H1 (cell line): ENCODE measurements around the gene IQCH. TPM values are rescaled to one million over a fixed set of nuclear protein-coding genes. Genes with fewer than 3 reads are reported as not detected.

Source experiments
- CTCF ChIA-PET: fragments of 300-600 bp; sonication (Branson Sonifier 250); formaldehyde crosslinking; loops from one replicate; lab custom pipeline; 2021; ENCODE audit not compliant: partially characterized antibody; lab: Charles Lee
- POLR2A ChIA-PET: fragments of 300-600 bp; sonication (Branson Sonifier 250); formaldehyde crosslinking; loops from one replicate; lab custom pipeline; 2021; ENCODE audit warnings: inconsistent platforms; ENCODE audit not compliant: partially characterized antibody; lab: Charles Lee
- DNase-seq, 2 experiments: peaks; one replicate each; pipeline versions ENCODE4 v3.0.0 to v3.0.0-alpha.2; 2010 to 2022; ENCODE audit warnings: low spot score in 2 of 2, low read depth in 1 of 2, mixed read lengths in 1 of 2
- FAIRE-seq: peaks from 2 replicates; lab custom pipeline; 2011; peaks lifted over from hg19 to GRCh38; lab: Jason Lieb, UNC
- H2AFZ ChIP-seq: 2 replicates; pipeline ENCODE4 v1.8.1; 2012; ENCODE audit warnings: low read length, inconsistent platforms
- H2AK5ac ChIP-seq: 2 replicates; pipeline ENCODE4 v1.6.1; 2013; ENCODE audit warnings: low read depth, low read length
- H2BK120ac ChIP-seq: replicated peaks from 2 replicates; pipeline ENCODE3; 2013; ENCODE audit warnings: low read depth, low read length, inconsistent platforms
- H2BK12ac ChIP-seq: 2 replicates; pipeline ENCODE4 v1.6.1; 2013; ENCODE audit warnings: low read depth, low read length
- H2BK15ac ChIP-seq: 2 replicates; pipeline ENCODE4 v1.6.1; 2013; ENCODE audit warnings: low read length
- H2BK20ac ChIP-seq: 2 replicates; pipeline ENCODE4 v1.6.1; 2013; ENCODE audit warnings: low read length
- H2BK5ac ChIP-seq: 2 replicates; pipeline ENCODE4 v1.6.1; 2013; ENCODE audit warnings: low read depth, low read length
- H3K14ac ChIP-seq: 2 replicates; pipeline ENCODE4 v1.6.1; 2013; ENCODE audit warnings: inconsistent platforms; ENCODE audit not compliant: insufficient read length
- H3K18ac ChIP-seq: 2 replicates; pipeline ENCODE4 v1.6.1; 2013; ENCODE audit warnings: low read length; ENCODE audit errors: extremely low read depth
- H3K23ac ChIP-seq: 2 replicates; pipeline ENCODE4 v1.6.1; 2013; ENCODE audit warnings: inconsistent platforms; ENCODE audit not compliant: insufficient read length
- H3K23me2 ChIP-seq: 2 replicates; pipeline ENCODE4 v1.6.1; 2013; ENCODE audit warnings: low read depth, low read length
- H3K27ac ChIP-seq: 2 replicates; pipeline ENCODE4 v1.6.1; 2011; ENCODE audit warnings: low read depth, low read length, inconsistent platforms
- H3K27me3 ChIP-seq, 4 experiments: replicated peaks in 1 of 4; 1 replicate in 1 of 4; 2 replicates in 3 of 4; pipeline versions ENCODE4 v1.6.1 to v1.8.1; 2011 to 2013; ENCODE audit warnings: low read length in 3 of 4, mild to moderate bottlenecking in 3 of 4, inconsistent platforms in 2 of 4, mixed read lengths in 2 of 4, moderate library complexity in 1 of 4; ENCODE audit not compliant: control insufficient read depth in 3 of 4, insufficient read depth in 3 of 4; ENCODE audit errors: extremely low read depth in 1 of 4
- H3K36me3 ChIP-seq, 4 experiments: 2 replicates each; pipeline versions ENCODE4 v1.6.1 to v1.8.1; 2011 to 2013; ENCODE audit warnings: mild to moderate bottlenecking in 4 of 4, low read length in 3 of 4, moderate library complexity in 2 of 4, control low read depth in 1 of 4, inconsistent platforms in 1 of 4; ENCODE audit not compliant: insufficient read depth in 4 of 4, control insufficient read depth in 2 of 4
- H3K4ac ChIP-seq: replicated peaks from 2 replicates; pipeline ENCODE3; 2013; ENCODE audit warnings: low read length, low read depth, mixed read lengths, inconsistent platforms; ENCODE audit not compliant: insufficient read length
- H3K4me1 ChIP-seq, 4 experiments: replicated peaks in 1 of 4; 1 replicate in 1 of 4; 2 replicates in 3 of 4; pipeline versions ENCODE4 v1.6.1 to v1.8.1; 2011 to 2013; ENCODE audit warnings: low read length in 3 of 4, inconsistent platforms in 2 of 4, mixed read lengths in 1 of 4; ENCODE audit not compliant: insufficient read depth in 4 of 4, control insufficient read depth in 3 of 4
- H3K4me2 ChIP-seq, 2 experiments: 2 replicates each; pipeline versions ENCODE4 v1.6.1 to v1.8.1; 2011 to 2013; ENCODE audit warnings: low read depth in 2 of 2, low read length in 2 of 2, control low read depth in 1 of 2, inconsistent platforms in 1 of 2, mild to moderate bottlenecking in 1 of 2; ENCODE audit not compliant: insufficient read depth in 1 of 2
- H3K4me3 ChIP-seq, 4 experiments: fragments of 200-600, 300-600 bp in 1 of 4; sonication (generic), shearing (Covaris generic), sonication (Bioruptor Twin) in 1 of 4; 2 replicates each; pipeline versions ENCODE4 v1.5.1 to v1.8.1; 2011 to 2016; ENCODE audit warnings: low read length in 4 of 4, low read depth in 3 of 4, control low read depth in 2 of 4, inconsistent platforms in 2 of 4, mild to moderate bottlenecking in 2 of 4, mixed read lengths in 1 of 4, moderate library complexity in 1 of 4; ENCODE audit not compliant: insufficient read depth in 2 of 4; ENCODE audit errors: extremely low read depth in 1 of 4
- H3K56ac ChIP-seq: replicated peaks from 2 replicates; pipeline ENCODE3; 2013; ENCODE audit warnings: low read depth, mild to moderate bottlenecking, mixed read lengths, low read length, inconsistent platforms; ENCODE audit not compliant: insufficient read length
- H3K79me1 ChIP-seq: 2 replicates; pipeline ENCODE4 v1.6.1; 2013; ENCODE audit warnings: low read depth, low read length, control low read depth
- H3K79me2 ChIP-seq, 2 experiments: 2 replicates each; pipeline versions ENCODE4 v1.6.1 to v1.8.1; 2012 to 2013; ENCODE audit warnings: low read length in 2 of 2, mild to moderate bottlenecking in 2 of 2, inconsistent platforms in 1 of 2; ENCODE audit not compliant: insufficient read depth in 2 of 2, control insufficient read depth in 1 of 2
- H3K9ac ChIP-seq, 4 experiments: replicated peaks in 1 of 4; 1 replicate in 1 of 4; 2 replicates in 3 of 4; pipeline versions ENCODE4 v1.6.1 to v1.8.1; 2011 to 2013; ENCODE audit warnings: low read depth in 3 of 4, low read length in 3 of 4, control low read depth in 2 of 4, mild to moderate bottlenecking in 2 of 4, moderate library complexity in 2 of 4, inconsistent platforms in 1 of 4; ENCODE audit errors: extremely low read depth in 1 of 4
- H3K9me3 ChIP-seq, 2 experiments: 2 replicates each; pipeline versions ENCODE4 v1.6.1 to v1.8.1; 2012 to 2013; ENCODE audit warnings: mild to moderate bottlenecking in 2 of 2, moderate library complexity in 2 of 2, control low read depth in 1 of 2, inconsistent platforms in 1 of 2, low read depth in 1 of 2, low read length in 1 of 2, mixed read lengths in 1 of 2; ENCODE audit not compliant: insufficient read depth in 2 of 2
- H4K20me1 ChIP-seq, 2 experiments: replicated peaks in 1 of 2; 2 replicates each; pipeline versions ENCODE3 to v1.8.1; 2011 to 2013; ENCODE audit warnings: inconsistent platforms in 2 of 2, low read length in 2 of 2, mild to moderate bottlenecking in 1 of 2; ENCODE audit not compliant: insufficient read depth in 2 of 2, control insufficient read depth in 1 of 2
- H4K5ac ChIP-seq: 2 replicates; pipeline ENCODE4 v1.6.1; 2013; ENCODE audit warnings: low read length, low read depth, mixed read lengths, inconsistent platforms; ENCODE audit not compliant: insufficient read length
- H4K8ac ChIP-seq: 2 replicates; pipeline ENCODE4 v1.8.0; 2013; ENCODE audit warnings: mild to moderate bottlenecking, moderate library complexity, low read length, inconsistent platforms; ENCODE audit not compliant: insufficient read depth; ENCODE audit errors: extremely low read depth
- H4K91ac ChIP-seq: replicated peaks from 2 replicates; pipeline ENCODE3; 2013; ENCODE audit warnings: low read length, mixed read lengths, inconsistent platforms; ENCODE audit not compliant: insufficient read length
- ASH2L ChIP-seq: fragments of 200-600, 300-600 bp; sonication (generic); IDR thresholded peaks from one replicate; pipeline ENCODE4 v1.7.1; 2017; ENCODE audit warnings: low read length
- GTF2F1 ChIP-seq: IDR thresholded peaks from 2 replicates; pipeline ENCODE4 v1.6.1; 2012; ENCODE audit warnings: low read depth, low read length, improper control_type of control experiment, borderline replicate concordance
- RNF2 ChIP-seq: fragments of 200-900, 300-1000 bp; sonication (generic); IDR thresholded peaks from 2 replicates; pipeline ENCODE4 v1.7.1; 2016; ENCODE audit warnings: borderline replicate concordance, low read depth, mild to moderate bottlenecking, antibody characterized with exemption, low read length; ENCODE audit not compliant: poor library complexity, severe bottlenecking; ENCODE audit errors: missing control alignments
- YY1 ChIP-seq: IDR thresholded peaks from 2 replicates; pipeline ENCODE4 v1.6.1; 2011; ENCODE audit warnings: low read depth, mild to moderate bottlenecking, low read length
- whole genome bisulfite sequencing, 2 experiments: shearing (Covaris generic) in 1 of 2; methylation state at CpG; one replicate each; pipeline versions ENCODE4 v1.1.6 to v1.1.7; 2013 to 2015; ENCODE audit warnings: low lambda C conversion rate in 2 of 2, mixed read lengths in 2 of 2, inconsistent platforms in 1 of 2, low coverage in 1 of 2, missing lambda C conversion rate in 1 of 2; ENCODE audit not compliant: insufficient replicate concordance in 2 of 2, insufficient coverage in 1 of 2, insufficient read length in 1 of 2; ENCODE audit errors: extremely low coverage in 1 of 2, missing lambda C conversion rate in 1 of 2; 5-methylcytosine and 5-hydroxymethylcytosine counted together
- polyA plus RNA-seq, 7 experiments: library from polyadenylated mRNA; depleted of rRNA in 3 of 7; stranded (reverse) in 5 of 7; unstranded in 2 of 7; fragments of >200 nt in 5 of 7; fragments of 200-250 nt in 2 of 7; gene quantifications; 1 replicate in 5 of 7; 2 replicates in 1 of 7; 4 replicates in 1 of 7; pipeline versions ENCODE4 v1.2.1 to v1.2.3, GENCODE V29; 2011 to 2013; ENCODE audit warnings: missing spikeins in 2 of 7, mixed read lengths in 2 of 7
- total RNA-seq: library from RNA; stranded (reverse); fragmentation: NEBNext Ultra II Directional; extraction: Animal tissue kit (Norgen Biotek cat#: 25700); gene quantifications from 2 replicates; pipeline ENCODE4 v1.2.1, GENCODE V29; 2021

IQCH gene
- total and polyA plus RNA-seq, 2 of the 8 experiments (the other 6 are each of a cell fraction or from before 2014, with no cell fraction given): 0.60 to 1.9 TPM

DNA sequence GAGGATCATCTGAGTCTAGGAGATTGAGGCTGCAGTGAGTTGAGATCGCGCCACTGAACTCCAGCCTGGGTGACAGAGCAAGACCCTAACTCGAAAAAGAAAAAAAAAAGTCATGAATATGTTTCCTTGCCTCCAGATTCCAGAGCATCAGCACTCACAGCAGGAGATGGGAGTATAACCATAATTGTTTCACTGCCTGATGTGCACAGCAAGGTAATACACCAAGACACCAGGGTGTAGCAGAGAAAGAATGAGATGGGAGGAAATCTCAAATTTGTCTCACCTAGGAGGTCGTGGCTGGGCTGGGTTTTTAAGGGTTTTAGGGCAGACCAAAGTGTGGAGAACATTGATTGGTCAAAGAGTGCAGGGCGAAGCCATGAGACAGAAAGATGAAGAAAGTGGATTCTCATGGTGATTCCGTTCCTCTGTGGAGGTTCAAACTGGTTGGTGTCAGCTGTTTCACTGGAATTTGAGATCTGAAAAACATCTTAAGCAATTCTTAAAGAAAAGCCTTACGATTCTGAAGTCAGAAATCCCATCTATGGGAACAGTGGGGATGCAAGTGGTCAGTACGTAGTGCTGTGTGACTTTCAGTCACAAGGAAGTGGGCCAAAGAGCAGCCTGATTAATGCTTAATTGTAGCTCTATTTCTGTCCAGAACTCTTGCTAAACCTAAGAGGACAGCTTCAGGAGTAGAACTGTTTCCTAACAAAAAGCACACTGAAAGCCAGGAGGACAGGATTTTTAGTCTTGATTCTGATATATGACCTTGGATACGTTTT is 258.5 kb downstream of the IQCH start:
- Histone ChIP-seq H3K23ac (no peak overlapping the region), H2BK12ac (no peak overlapping the region), H3K79me1 (no peaks in the 10 kb centered on the region), H2BK120ac (no peak overlapping the region), H3K4me2 (no peak overlapping the region), H3K36me3 (no peaks in the 10 kb centered on the region), H2BK5ac (no peak overlapping the region), H3K79me2 (no peaks in the 10 kb centered on the region), H3K9me3 (no peaks in the 10 kb centered on the region), H3K18ac (no peak overlapping the region), H2AK5ac (no peak overlapping the region), H3K9ac (no peak overlapping the region), H4K5ac (no peak overlapping the region), H3K27ac (no peak overlapping the region), H3K23me2 (no peaks in the 10 kb centered on the region), H3K4me3 (no peak overlapping the region), H2BK20ac (no peak overlapping the region), H3K27me3 (no peaks in the 10 kb centered on the region), H3K4me1 (no peaks in the 10 kb centered on the region), H2BK15ac (no peak overlapping the region), H3K56ac (no peak overlapping the region), H3K4ac (no peak overlapping the region), H3K14ac (no peak overlapping the region), H4K20me1 (no peaks in the 10 kb centered on the region), H2AFZ (no peak overlapping the region), H4K91ac (no peak overlapping the region), H4K8ac (no peak overlapping the region)
- DNase-seq: no peak
- no peak for FAIRE-seq
- CTCF ChIA-PET: interaction anchor here (0.8 kb wide), 1 partner anchor 126 kb away, joined by 3 read pairs; no protein-coding TSS in a partner anchor
- POLR2A ChIA-PET: no interaction called here
- WGBS, 2 experiments: 75% methylated on average over 9 of the region's 9 CpGs; no CpG with 5 or more reads in 1 of the 2 experiments
- TF ChIP-seq ASH2L (no peak), YY1 (no peak), RNF2 (no peak), GTF2F1 (no peak)
